Naive thymus-derived CD4-positive, alpha-beta T cell (primary cell): ENCODE results near the gene TAOK2. TPM values are rescaled to one million over a fixed set of nuclear protein-coding genes. Genes with fewer than 3 reads are reported as not detected.
"Not testable (repeated sequence)": the region's sequence is repeated elsewhere in the genome, so short reads cannot be mapped to it uniquely, and the experiment has no call there.

Experiments used
- ATAC-seq: fragments of 150-1000 bp; cut with Tn5 transposase; 2 replicates; pipeline ENCODE4 v1.10.0; 2021; ENCODE audit warnings: mild to moderate bottlenecking, moderate library complexity
- CTCF ChIA-PET: fragments of 350-600 bp; sonication (Branson Sonifier 250); formaldehyde crosslinking; loops from one replicate; lab custom pipeline; 2021; ENCODE audit warnings: antibody characterized with exemption; lab: Charles Lee
- POLR2A ChIA-PET: fragments of 350-600 bp; sonication (Branson Sonifier 250); formaldehyde crosslinking; loops from one replicate; lab custom pipeline; 2021; ENCODE audit warnings: antibody characterized with exemption, inconsistent platforms; lab: Charles Lee
- DNase-seq, 9 donors: peaks; one replicate each; pipeline versions ENCODE4 v3.0.0 to v3.0.0-alpha.2; 2020 to 2022; ENCODE audit warnings: mixed read lengths in 1 of 9
- H3K27ac ChIP-seq: one replicate; pipeline ENCODE4 v1.7.0; 2013; ENCODE audit warnings: mild to moderate bottlenecking, low read depth, low read length, moderate library complexity
- H3K27me3 ChIP-seq, 2 donors: one replicate each; pipeline ENCODE4 v1.7.0; 2013; ENCODE audit warnings: low read length in 2 of 2, mild to moderate bottlenecking in 2 of 2, moderate library complexity in 2 of 2; ENCODE audit not compliant: control insufficient read depth in 2 of 2, insufficient read depth in 2 of 2
- H3K36me3 ChIP-seq, 3 experiments: 1 replicate in 2 of 3; 2 replicates in 1 of 3; pipeline ENCODE4 v1.7.0; 2013; ENCODE audit warnings: low read length in 3 of 3, mild to moderate bottlenecking in 3 of 3, moderate library complexity in 1 of 3; ENCODE audit not compliant: insufficient read depth in 3 of 3, control insufficient read depth in 2 of 3
- H3K4me1 ChIP-seq, 2 donors: one replicate each; pipeline ENCODE4 v1.7.0; 2013; ENCODE audit warnings: low read length in 2 of 2, mild to moderate bottlenecking in 2 of 2, moderate library complexity in 1 of 2; ENCODE audit not compliant: control insufficient read depth in 2 of 2, insufficient read depth in 2 of 2
- H3K4me3 ChIP-seq: 2 replicates; pipeline ENCODE4 v1.7.0; 2013; ENCODE audit warnings: mild to moderate bottlenecking, low read length
- H3K9me3 ChIP-seq, 3 experiments: 1 replicate in 2 of 3; 2 replicates in 1 of 3; pipeline ENCODE4 v1.7.0; 2013; ENCODE audit warnings: low read length in 3 of 3; ENCODE audit not compliant: control insufficient read depth in 2 of 3
- H3K27ac Mint-ChIP-seq, 9 donors: one replicate each; pipeline ENCODE4 v1.8.0; 2020 to 2022; ENCODE audit warnings: mixed read lengths in 9 of 9, mild to moderate bottlenecking in 8 of 9, moderate library complexity in 5 of 9, inconsistent platforms in 2 of 9
- H3K27me3 Mint-ChIP-seq, 5 donors: one replicate each; pipeline ENCODE4 v1.8.0; 2021 to 2022; ENCODE audit warnings: mixed read lengths in 5 of 5, mild to moderate bottlenecking in 1 of 5
- H3K36me3 Mint-ChIP-seq, 5 donors: one replicate each; pipeline ENCODE4 v1.8.0; 2020 to 2022; ENCODE audit warnings: mixed read lengths in 5 of 5, mild to moderate bottlenecking in 3 of 5, inconsistent platforms in 1 of 5
- H3K4me1 Mint-ChIP-seq, 7 donors: one replicate each; pipeline ENCODE4 v1.8.0; 2020 to 2022; ENCODE audit warnings: mixed read lengths in 7 of 7, mild to moderate bottlenecking in 3 of 7, inconsistent platforms in 1 of 7
- H3K4me3 Mint-ChIP-seq, 10 donors: one replicate each; pipeline ENCODE4 v1.8.0; 2020 to 2022; ENCODE audit warnings: mild to moderate bottlenecking in 10 of 10, mixed read lengths in 10 of 10, moderate library complexity in 6 of 10, inconsistent platforms in 2 of 10
- H3K9me3 Mint-ChIP-seq, 11 donors: one replicate each; pipeline ENCODE4 v1.8.0; 2020 to 2022; ENCODE audit warnings: mixed read lengths in 11 of 11, mild to moderate bottlenecking in 4 of 11, inconsistent platforms in 1 of 11, moderate library complexity in 1 of 11
- intact Hi-C, 2 donors: fragments of 100-400 bp; cut with micrococcal nuclease; formaldehyde crosslinking; loops; one replicate each; pipeline ENCODE4 v1.15.1; 2023
- polyA plus RNA-seq, 2 donors: library from polyadenylated mRNA; unstranded; fragments of 300-500 nt; fragmentation: Illumina TruSeq; gene quantifications; one replicate each; pipeline ENCODE4 v1.2.3, GENCODE V29; 2021
- total RNA-seq, 6 experiments: library from RNA in 5 of 6; stranded (reverse) in 5 of 6; gene quantifications; 1 replicate in 5 of 6; 2 replicates in 1 of 6; pipeline ENCODE4 v1.2.3 and lab custom pipeline; 2021 to 2026

Gene TAOK2
- total and polyA plus RNA-seq, 7 experiments from 2014 or later = 2.9 to 48.5 (median 27.2) TPM

GRCh38 chr16:29950806-29951461 lies 22.7 kb upstream of the TAOK2 start:
- no peak for ATAC-seq
- Mint-ChIP-seq H3K4me1 (peaks cover 0 to 2% (median 0%) of the 10 kb centered on the region in 7 donors), H3K27me3 (peaks cover 0 to 7% (median 0%) of the 10 kb centered on the region in 5 donors), H3K4me3 (no peak overlapping the region), H3K36me3 (peaks cover 3 to 10% (median 4%) of the 10 kb centered on the region in 5 donors), H3K27ac (no peak overlapping the region), H3K9me3 (peaks cover 0 to 10% (median 2%) of the 10 kb centered on the region in 11 donors)
- ChIA-PET POLR2A (interaction anchor here (0.8 to 1.4 kb wide), 3 partner anchors 11 to 25 kb away, joined by 3 to 4 read pairs (median 4); partner anchors contain the start of genes KCTD13 and TMEM219), CTCF (no interaction called here)
- no peak for DNase-seq
- Histone ChIP-seq H3K4me3 (no peak overlapping the region), H3K4me1 (no peaks in the 10 kb centered on the region), H3K36me3 (no peaks in the 10 kb centered on the region), H3K9me3 (no peaks in the 10 kb centered on the region), H3K27ac (no peak overlapping the region), H3K27me3 (no peaks in the 10 kb centered on the region)
- intact Hi-C loops = no loop called here

- Mint-ChIP-seq H3K36me3 (peaks cover 3 to 10% (median 4%) of the 10 kb centered on the region in 5 donors), H3K27ac (no peak overlapping the region), H3K4me3 (no peak overlapping the region), H3K27me3 (peaks cover 0 to 10% (median 0%) of the 10 kb centered on the region in 5 donors), H3K9me3 (peaks cover 0 to 10% (median 2%) of the 10 kb centered on the region in 11 donors), H3K4me1 (peaks cover 0 to 2% (median 0%) of the 10 kb centered on the region in 7 donors)
- POLR2A ChIA-PET = interaction anchor here (0.5 to 1.4 kb wide), 2 partner anchors 10 to 103 kb away, joined by 3 to 4 read pairs; partner anchors contain the start of gene TMEM219
- Histone ChIP-seq H3K36me3 (no peaks in the 10 kb centered on the region), H3K27me3 (no peaks in the 10 kb centered on the region), H3K4me1 (no peaks in the 10 kb centered on the region), H3K4me3 (no peak overlapping the region), H3K9me3 (no peaks in the 10 kb centered on the region), H3K27ac (no peak overlapping the region)
- CTCF ChIA-PET = no interaction called here
- ATAC-seq (no peak), DNase-seq (no peak)
- intact Hi-C loops = no loop called here
Measured at GRCh38 chr16:29951625-29952365, 21.9 kb upstream of the TAOK2 start.

GRCh38 chr16:29958756-29959155 lies 14.9 kb upstream of the TAOK2 start:
- ATAC-seq (no peak), DNase-seq (no peak)
- Histone ChIP-seq H3K4me1 (peaks cover 10 to 17% of the 10 kb centered on the region in 2 donors), H3K27ac (no peak overlapping the region), H3K27me3 (no peaks in the 10 kb centered on the region), H3K9me3 (no peaks in the 10 kb centered on the region), H3K36me3 (no peaks in the 10 kb centered on the region), H3K4me3 (no peak overlapping the region)
- Mint-ChIP-seq H3K27ac (peak overlapping the region in 2 of 9 donors; percentile 32 to 59), H3K9me3 (peaks cover 0 to 2% (median 0%) of the 10 kb centered on the region in 11 donors), H3K4me1 (peaks cover 8 to 25% (median 20%) of the 10 kb centered on the region in 7 donors), H3K27me3 (peaks cover 0 to 10% (median 0%) of the 10 kb centered on the region in 5 donors), H3K4me3 (no peak overlapping the region), H3K36me3 (no peaks in the 10 kb centered on the region)
- ChIA-PET CTCF (interaction anchor here (0.6 to 1.7 kb wide), 2 partner anchors 22 to 33 kb away, joined by 4 to 5 read pairs; partner anchors contain the start of gene KCTD13), POLR2A (interaction anchor here (6.6 kb wide), 1 partner anchor 15 kb away, joined by 79 read pairs; the partner anchor contains the start of gene TAOK2)
- intact Hi-C loops = no loop called here

- peaks cover 0 to 7% (median 0%) of the 10 kb centered on the region in 5 donors for H3K27me3 Mint-ChIP-seq
- intact Hi-C loops = no loop called here
- no peaks in the 10 kb centered on the region for H3K9me3 ChIP-seq
- peak in 2 of 9 donors; percentile 30 to 31 for DNase-seq
- H3K4me3 ChIP-seq = no peak overlapping the region
- H3K36me3 Mint-ChIP-seq = no peaks in the 10 kb centered on the region
- ChIA-PET CTCF (interaction anchor here (0.6 to 1.7 kb wide), 2 partner anchors 33 to 73 kb away, joined by 4 read pairs; partner anchors contain the start of gene KCTD13), POLR2A (interaction anchor here (6.6 kb wide), 1 partner anchor 15 kb away, joined by 79 read pairs; the partner anchor contains the start of gene TAOK2)
- H3K4me1 ChIP-seq = peaks cover 10 to 17% of the 10 kb centered on the region in 2 donors
- no peaks in the 10 kb centered on the region for H3K36me3 ChIP-seq
- H3K27me3 ChIP-seq = no peaks in the 10 kb centered on the region
- peaks cover 0 to 2% (median 0%) of the 10 kb centered on the region in 11 donors for H3K9me3 Mint-ChIP-seq
- no peak for ATAC-seq
- H3K27ac ChIP-seq = no peak overlapping the region
- H3K27ac Mint-ChIP-seq = peak overlapping the region in 7 of 9 donors; percentile 25 to 88 (median 70)
- H3K4me1 Mint-ChIP-seq = peaks cover 8 to 25% (median 20%) of the 10 kb centered on the region in 7 donors
- peak overlapping the region in 4 of 10 donors; percentile 48 to 89 (median 60) for H3K4me3 Mint-ChIP-seq
Measured at GRCh38 chr16:29959293-29959692, 14.4 kb upstream of the TAOK2 start.

GRCh38 chr16:29959821-29960220 lies 13.8 kb upstream of the TAOK2 start:
- not testable (repeated sequence) for ATAC-seq, H3K9me3 ChIP-seq, H3K27me3 ChIP-seq, H3K27ac ChIP-seq, DNase-seq, H3K9me3 Mint-ChIP-seq, H3K4me3 ChIP-seq, H3K36me3 ChIP-seq, H3K36me3 Mint-ChIP-seq, H3K27me3 Mint-ChIP-seq
- peaks cover 10 to 17% of the 10 kb centered on the region in 2 donors for H3K4me1 ChIP-seq
- Mint-ChIP-seq H3K27ac (peak overlapping the region in 5 of 9 donors; percentile 36 to 74 (median 69)), H3K4me3 (peak overlapping the region in 8 of 10 donors; percentile 25 to 89 (median 40)), H3K4me1 (peaks cover 8 to 28% (median 22%) of the 10 kb centered on the region in 7 donors)
- ChIA-PET CTCF (interaction anchor here (0.6 to 1.7 kb wide), 3 partner anchors 13 to 72 kb away, joined by 3 to 4 read pairs (median 4); partner anchors contain the start of gene KCTD13), POLR2A (interaction anchor here (6.6 kb wide), 1 partner anchor 14 kb away, joined by 79 read pairs; the partner anchor contains the start of gene TAOK2)
- intact Hi-C loops = loop anchor here in 1 of 2 donors (2.0 to 5.0 kb wide), 2 partner anchors 37 to 105 kb away; partner anchors contain the start of genes ALDOA, HIRIP3 and INO80E

- Mint-ChIP-seq H3K27me3 (peaks cover 0 to under 1% (median 0%) of the 10 kb centered on the region in 5 donors), H3K9me3 (peaks cover 0 to 2% (median 0%) of the 10 kb centered on the region in 11 donors), H3K4me3 (peak overlapping the region; percentile 86 to 94 (median 90)), H3K36me3 (peaks cover 0 to 2% (median 0%) of the 10 kb centered on the region in 5 donors), H3K27ac (peak overlapping the region; percentile 88 to 97 (median 93)), H3K4me1 (peaks cover 8 to 30% (median 23%) of the 10 kb centered on the region in 7 donors)
- Histone ChIP-seq H3K36me3 (peaks cover 0 to 3% (median 0%) of the 10 kb centered on the region in 3 experiments), H3K4me3 (peak overlapping the region; percentile 91), H3K9me3 (no peaks in the 10 kb centered on the region), H3K27me3 (no peaks in the 10 kb centered on the region), H3K27ac (peak overlapping the region; percentile 85), H3K4me1 (peaks cover 10 to 17% of the 10 kb centered on the region in 2 donors)
- intact Hi-C loops = loop anchor here (1.0 to 5.0 kb wide), 4 partner anchors 12 to 104 kb away; partner anchors contain the start of genes KCTD13 (in 2 of the 2), ALDOA (in 1 of the 2), HIRIP3 (in 1 of the 2) and INO80E (in 1 of the 2)
- ATAC-seq = no peak
- DNase-seq = no peak
- ChIA-PET CTCF (interaction anchor here (1.0 to 1.5 kb wide), 3 partner anchors 12 to 145 kb away, joined by 3 to 5 read pairs (median 3); partner anchors contain the start of genes KCTD13 and PAGR1), POLR2A (interaction anchor here (0.6 to 6.6 kb wide), 17 partner anchors 10 to 1136 kb away, joined by 3 to 79 read pairs (median 4); partner anchors contain the start of genes ALDOA, CDIPT, HIRIP3 and INO80E)
Measured at GRCh38 chr16:29961127-29961478, 12.6 kb upstream of the TAOK2 start.
